Liver (tissue), 3 donors: ENCODE results near the gene MRO.
"Not testable (repeated sequence)": the region's sequence is repeated elsewhere in the genome, so short reads cannot be mapped to it uniquely, and the experiment has no call there.

ENCODE experiments used
- CTCF ChIP-seq: fragments of 150-350 bp; IDR thresholded peaks from 2 replicates; pipeline ENCODE4 v1.5.1; 2017; ENCODE audit warnings: improper control_type of control experiment, low read depth, low read length; ENCODE audit not compliant: missing input control
- NR2F2 ChIP-seq: IDR thresholded peaks from 2 replicates; pipeline ENCODE4 v1.6.1; 2016; ENCODE audit warnings: antibody characterized with exemption
- donor health status: healthy.
- donor health status: healthy.

- not testable (repeated sequence) for TF ChIP-seq NR2F2, CTCF
Observed at GRCh38 chr18:50779021-50779420, 40.8 kb downstream of the MRO start.
